ENCODE measurements around the gene ALPK3. TPM values are rescaled to one million over a fixed set of nuclear protein-coding genes. Genes with fewer than 3 reads are reported as not detected.

Gene ALPK3
- total and polyA plus RNA-seq, 5 donors from 2014 or later: 0.22 TPM; not detected in 4

GRCh38 chr15:84811828-84812227, 5.3 kb upstream of the ALPK3 start:
- Histone ChIP-seq H3K27me3 (ENCODE audit: control insufficient read depth, insufficient read depth, low read length) (no peaks in the 10 kb centered on the region), H3K36me3 (ENCODE audit: control insufficient read depth, insufficient read depth, low read length) (no peaks in the 10 kb centered on the region), H3K9me3 (ENCODE audit: control insufficient read depth in 2 of 2, low read length in 2 of 2) (no peaks in the 10 kb centered on the region), H3K4me3 (ENCODE audit: low read depth, low read length) (no peak overlapping the region), H3K4me1 (ENCODE audit: control insufficient read depth, insufficient read depth, low read length, poor library complexity, severe bottlenecking) (no peaks in the 10 kb centered on the region), H3K27ac (ENCODE audit: insufficient read depth, low read length, poor library complexity, severe bottlenecking) (no peak overlapping the region)
- Mint-ChIP-seq H3K4me1 (peaks cover 0 to 6% (median 2%) of the 10 kb centered on the region in 4 donors), H3K27ac (no peak overlapping the region), H3K9me3 (no peaks in the 10 kb centered on the region), H3K27me3 (peaks cover 11% of the 10 kb centered on the region), H3K36me3 (peaks cover 3% of the 10 kb centered on the region), H3K4me3 (no peak overlapping the region)
- ATAC-seq (ENCODE audit: low read depth in 2 of 2) (no peak), DNase-seq (no peak)

GRCh38 chr15:84812842-84813241, 4.3 kb upstream of the ALPK3 start:
- Mint-ChIP-seq H3K4me3 (no peak overlapping the region), H3K9me3 (no peaks in the 10 kb centered on the region), H3K27me3 (peaks cover 11% of the 10 kb centered on the region), H3K36me3 (peaks cover 3% of the 10 kb centered on the region), H3K4me1 (peaks cover 0 to 8% (median under 1%) of the 10 kb centered on the region in 4 donors), H3K27ac (no peak overlapping the region)
- H3K27ac ChIP-seq (ENCODE audit: insufficient read depth, low read length, poor library complexity, severe bottlenecking): no peak overlapping the region
- no peaks in the 10 kb centered on the region for H3K36me3 ChIP-seq (ENCODE audit: control insufficient read depth, insufficient read depth, low read length)
- H3K4me3 ChIP-seq (ENCODE audit: low read depth, low read length): no peak overlapping the region
- H3K27me3 ChIP-seq (ENCODE audit: control insufficient read depth, insufficient read depth, low read length): no peaks in the 10 kb centered on the region
- no peak for DNase-seq
- no peak for ATAC-seq (ENCODE audit: low read depth in 2 of 2)
- H3K9me3 ChIP-seq (ENCODE audit: control insufficient read depth in 2 of 2, low read length in 2 of 2): no peaks in the 10 kb centered on the region
- H3K4me1 ChIP-seq (ENCODE audit: control insufficient read depth, insufficient read depth, low read length, poor library complexity, severe bottlenecking): peaks cover 4% of the 10 kb centered on the region

DNA sequence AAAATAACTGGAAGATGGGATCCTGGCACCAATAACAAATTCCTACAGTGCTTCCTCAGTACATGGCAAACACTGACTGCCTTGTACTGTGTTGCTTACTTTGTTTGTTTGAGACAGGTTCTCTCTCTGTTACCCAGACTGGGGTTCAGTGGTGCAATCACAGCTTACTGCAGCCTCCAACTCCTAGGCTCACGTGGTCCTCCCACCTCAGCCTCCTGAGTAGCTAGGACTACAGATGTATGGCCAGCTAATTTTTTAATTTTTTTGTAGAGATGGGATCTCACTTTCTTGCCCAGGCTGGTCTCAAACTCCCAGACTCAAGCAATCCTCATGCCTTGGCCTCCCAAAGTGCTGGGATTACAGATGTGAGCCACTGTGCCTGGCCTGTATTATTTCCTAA, 3.7 kb upstream of the ALPK3 start:
- H3K4me3 Mint-ChIP-seq: no peak overlapping the region
- Histone ChIP-seq H3K4me1 (ENCODE audit: control insufficient read depth, insufficient read depth, low read length, poor library complexity, severe bottlenecking) (peaks cover 10% of the 10 kb centered on the region), H3K9me3 (ENCODE audit: control insufficient read depth in 2 of 2, low read length in 2 of 2) (no peaks in the 10 kb centered on the region), H3K4me3 (ENCODE audit: low read depth, low read length) (no peak overlapping the region), H3K36me3 (ENCODE audit: control insufficient read depth, insufficient read depth, low read length) (no peaks in the 10 kb centered on the region), H3K27me3 (ENCODE audit: control insufficient read depth, insufficient read depth, low read length) (no peaks in the 10 kb centered on the region), H3K27ac (ENCODE audit: insufficient read depth, low read length, poor library complexity, severe bottlenecking) (no peak overlapping the region)
- peaks cover 0 to 13% (median 5%) of the 10 kb centered on the region in 4 donors for H3K4me1 Mint-ChIP-seq
- H3K27me3 Mint-ChIP-seq: peaks cover 17% of the 10 kb centered on the region
- ATAC-seq (ENCODE audit: low read depth in 2 of 2): no peak
- H3K27ac Mint-ChIP-seq: no peak overlapping the region
- peaks cover 3% of the 10 kb centered on the region for H3K36me3 Mint-ChIP-seq
- no peak for DNase-seq
- H3K9me3 Mint-ChIP-seq: no peaks in the 10 kb centered on the region

DNA sequence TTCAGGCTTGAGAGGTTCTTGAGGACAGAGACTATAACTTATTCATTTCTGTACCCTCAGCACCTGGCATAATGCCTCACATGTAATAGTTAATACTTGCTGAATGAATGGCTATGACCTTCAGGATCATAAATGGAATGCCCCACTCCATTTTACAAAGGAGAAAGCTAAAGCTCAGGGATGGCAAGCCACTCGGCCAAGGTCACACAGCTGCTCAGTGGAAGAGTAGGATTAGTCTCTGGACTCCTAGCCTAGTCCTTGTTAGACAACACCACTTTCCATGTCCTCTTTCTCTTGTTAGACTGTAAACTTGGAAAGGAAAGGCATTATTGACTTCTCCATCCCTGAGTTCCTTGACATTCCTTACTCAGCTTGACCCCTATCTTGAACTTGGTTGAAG, 3.2 kb upstream of the ALPK3 start:
- DNase-seq (no peak), ATAC-seq (ENCODE audit: low read depth in 2 of 2) (no peak)
- Histone ChIP-seq H3K27ac (ENCODE audit: insufficient read depth, low read length, poor library complexity, severe bottlenecking) (no peak overlapping the region), H3K4me3 (ENCODE audit: low read depth, low read length) (no peak overlapping the region), H3K36me3 (ENCODE audit: control insufficient read depth, insufficient read depth, low read length) (no peaks in the 10 kb centered on the region), H3K27me3 (ENCODE audit: control insufficient read depth, insufficient read depth, low read length) (no peaks in the 10 kb centered on the region), H3K4me1 (ENCODE audit: control insufficient read depth, insufficient read depth, low read length, poor library complexity, severe bottlenecking) (peaks cover 13% of the 10 kb centered on the region), H3K9me3 (ENCODE audit: control insufficient read depth in 2 of 2, low read length in 2 of 2) (no peaks in the 10 kb centered on the region)
- H3K4me1 Mint-ChIP-seq: peaks cover 0 to 13% (median 6%) of the 10 kb centered on the region in 4 donors
- H3K4me3 Mint-ChIP-seq: no peak overlapping the region
- peaks cover 3% of the 10 kb centered on the region for H3K36me3 Mint-ChIP-seq
- H3K9me3 Mint-ChIP-seq: no peaks in the 10 kb centered on the region
- no peak overlapping the region for H3K27ac Mint-ChIP-seq
- H3K27me3 Mint-ChIP-seq: peaks cover 19% of the 10 kb centered on the region

GRCh38 chr15:84814916-84815315, 2.2 kb upstream of the ALPK3 start:
- no peak for DNase-seq
- no peak overlapping the region for H3K4me3 Mint-ChIP-seq
- peaks cover 13% of the 10 kb centered on the region for H3K4me1 ChIP-seq (ENCODE audit: control insufficient read depth, insufficient read depth, low read length, poor library complexity, severe bottlenecking)
- peaks cover 3% of the 10 kb centered on the region for H3K36me3 Mint-ChIP-seq
- peak overlapping the region in 1 of 3 donors; percentile 50 for H3K27ac Mint-ChIP-seq
- no peak overlapping the region for H3K4me3 ChIP-seq (ENCODE audit: low read depth, low read length)
- no peaks in the 10 kb centered on the region for H3K9me3 ChIP-seq (ENCODE audit: control insufficient read depth in 2 of 2, low read length in 2 of 2)
- no peaks in the 10 kb centered on the region for H3K9me3 Mint-ChIP-seq
- ATAC-seq (ENCODE audit: low read depth in 2 of 2): no peak
- H3K27ac ChIP-seq (ENCODE audit: insufficient read depth, low read length, poor library complexity, severe bottlenecking): no peak overlapping the region
- no peaks in the 10 kb centered on the region for H3K36me3 ChIP-seq (ENCODE audit: control insufficient read depth, insufficient read depth, low read length)
- peaks cover 0 to 14% (median 8%) of the 10 kb centered on the region in 4 donors for H3K4me1 Mint-ChIP-seq
- no peaks in the 10 kb centered on the region for H3K27me3 ChIP-seq (ENCODE audit: control insufficient read depth, insufficient read depth, low read length)
- peaks cover 23% of the 10 kb centered on the region for H3K27me3 Mint-ChIP-seq

DNA sequence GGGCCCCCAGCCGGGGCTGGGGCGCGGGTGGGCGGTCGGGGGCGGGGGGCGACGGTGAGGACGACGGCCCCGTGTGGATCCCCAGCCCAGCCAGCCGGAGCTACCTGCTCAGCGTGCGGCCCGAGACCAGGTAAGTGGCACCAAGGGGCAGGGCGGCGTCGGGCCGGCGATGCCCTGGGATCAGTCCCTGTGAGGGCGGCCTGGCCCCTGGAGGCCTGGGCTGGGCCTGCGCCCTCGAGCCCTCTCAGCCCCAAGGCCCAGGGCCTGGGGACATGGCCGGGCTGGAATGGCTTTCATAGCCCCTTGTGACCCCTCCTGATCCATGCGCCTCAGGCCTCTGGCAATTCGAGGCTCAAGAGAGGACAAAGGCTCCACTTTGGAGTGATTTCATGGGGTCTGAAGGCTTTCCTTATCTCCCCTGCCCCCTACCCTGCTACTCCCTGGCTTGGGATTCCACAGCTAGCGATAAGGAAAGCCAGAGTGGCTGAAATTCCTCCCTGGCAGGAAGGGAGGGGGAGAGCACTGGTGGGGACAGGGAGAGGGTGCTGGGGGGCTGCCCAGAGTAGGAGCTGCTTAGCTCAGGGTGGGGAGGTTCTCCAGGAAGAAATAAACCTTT, 418 bp downstream of the ALPK3 start:
- H3K9me3 Mint-ChIP-seq: no peaks in the 10 kb centered on the region
- H3K36me3 ChIP-seq (ENCODE audit: control insufficient read depth, insufficient read depth, low read length): no peaks in the 10 kb centered on the region
- H3K27me3 Mint-ChIP-seq: peaks cover 23% of the 10 kb centered on the region
- H3K36me3 Mint-ChIP-seq: peaks cover 3% of the 10 kb centered on the region
- peak overlapping the region in 1 of 4 donors; percentile 39 for H3K4me3 Mint-ChIP-seq
- DNase-seq: no peak
- no peak overlapping the region for H3K27ac ChIP-seq (ENCODE audit: insufficient read depth, low read length, poor library complexity, severe bottlenecking)
- no peak for ATAC-seq (ENCODE audit: low read depth in 2 of 2)
- H3K27me3 ChIP-seq (ENCODE audit: control insufficient read depth, insufficient read depth, low read length): no peaks in the 10 kb centered on the region
- peaks cover 13% of the 10 kb centered on the region for H3K4me1 ChIP-seq (ENCODE audit: control insufficient read depth, insufficient read depth, low read length, poor library complexity, severe bottlenecking)
- no peak overlapping the region for H3K4me3 ChIP-seq (ENCODE audit: low read depth, low read length)
- H3K27ac Mint-ChIP-seq: peak overlapping the region in 1 of 3 donors; percentile 58
- H3K9me3 ChIP-seq (ENCODE audit: control insufficient read depth in 2 of 2, low read length in 2 of 2): no peaks in the 10 kb centered on the region
- H3K4me1 Mint-ChIP-seq: peaks cover 0 to 11% (median 8%) of the 10 kb centered on the region in 4 donors

DNA sequence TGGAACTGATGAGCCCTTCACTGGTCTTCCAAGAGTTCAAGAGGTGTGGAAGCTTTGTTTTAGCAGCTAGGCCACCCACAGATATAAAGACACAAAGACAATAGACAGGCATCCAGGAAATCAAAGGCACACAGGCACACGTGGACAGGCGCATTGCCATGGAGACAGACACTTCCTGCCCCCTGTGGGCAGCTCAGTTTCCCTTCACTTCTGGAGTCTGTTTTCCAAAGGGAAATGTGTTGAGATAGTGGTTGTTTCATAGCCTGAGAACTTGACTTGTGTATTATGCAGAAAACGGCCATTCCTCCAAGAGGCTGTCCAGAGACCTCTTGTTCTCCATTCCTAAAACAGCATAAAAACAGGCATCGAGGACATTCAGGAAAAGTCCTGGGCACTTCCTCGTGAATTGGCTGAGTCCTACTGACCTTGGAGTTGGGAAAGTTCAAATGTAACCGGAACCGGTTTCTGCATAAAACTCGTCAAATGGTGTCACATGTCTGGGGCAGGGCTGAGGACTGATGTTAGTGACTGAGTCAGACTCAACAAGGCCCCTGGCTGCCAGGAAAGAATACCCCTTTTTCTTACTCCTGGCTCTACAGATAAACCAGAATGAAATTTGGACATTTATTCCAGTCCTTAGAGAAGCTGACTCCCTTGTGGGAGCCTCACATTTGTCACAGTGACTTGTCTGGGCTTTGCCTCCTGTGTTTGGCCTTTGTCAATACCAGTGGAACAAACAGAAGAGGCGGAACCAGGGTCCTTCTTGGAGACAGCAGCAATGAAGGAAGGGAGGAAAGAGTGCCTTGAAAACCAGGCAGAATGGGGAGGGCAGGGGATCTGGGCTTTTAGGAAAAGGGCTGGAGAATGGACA, 1.3 kb downstream of the ALPK3 start:
- no peaks in the 10 kb centered on the region for H3K27me3 ChIP-seq (ENCODE audit: control insufficient read depth, insufficient read depth, low read length)
- Mint-ChIP-seq H3K9me3 (no peaks in the 10 kb centered on the region), H3K36me3 (peaks cover 3% of the 10 kb centered on the region), H3K4me1 (peaks cover 0 to 11% (median 8%) of the 10 kb centered on the region in 4 donors), H3K27me3 (peaks cover 23% of the 10 kb centered on the region), H3K27ac (peak overlapping the region in 1 of 3 donors; percentile 58), H3K4me3 (peak overlapping the region in 1 of 4 donors; percentile 57)
- ATAC-seq (ENCODE audit: low read depth in 2 of 2) (peak in 1 of 2 donors; percentile 59), DNase-seq (peak in 1 of 3 donors; percentile 63)
- H3K4me1 ChIP-seq (ENCODE audit: control insufficient read depth, insufficient read depth, low read length, poor library complexity, severe bottlenecking): peaks cover 13% of the 10 kb centered on the region
- no peaks in the 10 kb centered on the region for H3K9me3 ChIP-seq (ENCODE audit: control insufficient read depth in 2 of 2, low read length in 2 of 2)
- H3K36me3 ChIP-seq (ENCODE audit: control insufficient read depth, insufficient read depth, low read length): no peaks in the 10 kb centered on the region
- no peak overlapping the region for H3K27ac ChIP-seq (ENCODE audit: insufficient read depth, low read length, poor library complexity, severe bottlenecking)
- H3K4me3 ChIP-seq (ENCODE audit: low read depth, low read length): no peak overlapping the region

All from CD4-positive, CD25-positive, alpha-beta regulatory T cell (primary cell).